HepG2 (cell line): ENCODE measurements around the gene ANKRD65. TPM values are rescaled to one million over a fixed set of nuclear protein-coding genes. Genes with fewer than 3 reads are reported as not detected.

Experiments used
- ASH2L ChIP-seq: fragments of 300-600, 200-600 bp; sonication (generic); IDR thresholded peaks from 2 replicates; pipeline ENCODE4 v1.7.0; 2017; ENCODE audit warnings: low read depth, mild to moderate bottlenecking, moderate library complexity, mixed read lengths, low read length; ENCODE audit not compliant: insufficient read length
- ATF7 ChIP-seq, 2 experiments: fragments of 450-650 bp in 1 of 2; sonication (generic) in 1 of 2; formaldehyde crosslinking in 1 of 2; IDR thresholded peaks; 2 replicates each; pipeline versions ENCODE4 v1.4.0 to v1.6.1; 2016 to 2020; ENCODE audit warnings: antibody characterized with exemption in 1 of 2, mild to moderate bottlenecking in 1 of 2, missing genetic modification reagents in 1 of 2
- DNMT3B ChIP-seq: conservative IDR thresholded peaks from 2 replicates; pipeline ENCODE4 v1.6.1; 2016; ENCODE audit warnings: missing biosample characterization, control low read depth
- ELF4 ChIP-seq: sonication (generic); formaldehyde crosslinking; IDR thresholded peaks from 2 replicates; pipeline ENCODE4 v1.5.0; 2020; ENCODE audit warnings: missing genetic modification reagents, mild to moderate bottlenecking, moderate library complexity, borderline replicate concordance
- GLI4 ChIP-seq: sonication (generic); formaldehyde crosslinking; IDR thresholded peaks from 2 replicates; pipeline ENCODE4 v1.5.1; 2020; ENCODE audit warnings: missing genetic modification reagents, mild to moderate bottlenecking, moderate library complexity, borderline replicate concordance
- JUNB ChIP-seq: sonication (generic); formaldehyde crosslinking; IDR thresholded peaks from 2 replicates; pipeline ENCODE4 v1.8.0; 2022; ENCODE audit warnings: missing genetic modification reagents, mild to moderate bottlenecking, borderline replicate concordance
- JUND ChIP-seq: sonication (generic); formaldehyde crosslinking; IDR thresholded peaks from 2 replicates; pipeline ENCODE4 v1.8.0; 2022; ENCODE audit warnings: mild to moderate bottlenecking, missing genetic modification reagents
- MYPOP ChIP-seq: sonication (generic); formaldehyde crosslinking; IDR thresholded peaks from 2 replicates; pipeline ENCODE4 v1.8.1; 2023; ENCODE audit warnings: mild to moderate bottlenecking, moderate library complexity, missing genetic modification reagents
- SKIL ChIP-seq: sonication (generic); formaldehyde crosslinking; IDR thresholded peaks from 2 replicates; pipeline ENCODE4 v1.8.0; 2022; ENCODE audit warnings: missing genetic modification reagents, mild to moderate bottlenecking, moderate library complexity, borderline replicate concordance
- SOX6 ChIP-seq, 2 experiments: fragments of 450-650 bp in 1 of 2; sonication (generic) in 1 of 2; formaldehyde crosslinking in 1 of 2; IDR thresholded peaks; 2 replicates each; pipeline versions ENCODE4 v1.4.0 to v1.6.1; 2017 to 2020; ENCODE audit warnings: antibody characterized with exemption in 1 of 2, mild to moderate bottlenecking in 1 of 2, missing genetic modification reagents in 1 of 2
- TFAP4 ChIP-seq: sonication (generic); IDR thresholded peaks from 2 replicates; pipeline ENCODE4 v1.6.1; 2016; ENCODE audit warnings: low read depth, borderline replicate concordance
- TOE1 ChIP-seq: sonication (generic); formaldehyde crosslinking; IDR thresholded peaks from 2 replicates; pipeline ENCODE4 v1.4.0; 2020; ENCODE audit warnings: mild to moderate bottlenecking, missing genetic modification reagents
- ZNF18 ChIP-seq: sonication (generic); formaldehyde crosslinking; IDR thresholded peaks from 2 replicates; pipeline ENCODE4 v1.8.0; 2022; ENCODE audit warnings: mild to moderate bottlenecking, missing genetic modification reagents; ENCODE audit not compliant: insufficient replicate concordance
- ZNF20 ChIP-seq: sonication (generic); formaldehyde crosslinking; IDR thresholded peaks from 2 replicates; pipeline ENCODE4 v1.4.0; 2020; ENCODE audit warnings: mild to moderate bottlenecking, moderate library complexity, missing genetic modification reagents
- ZNF878 ChIP-seq: sonication (generic); formaldehyde crosslinking; IDR thresholded peaks from 2 replicates; pipeline ENCODE4 v1.8.1; 2023; ENCODE audit warnings: mild to moderate bottlenecking, missing genetic modification reagents, moderate library complexity
- polyA plus RNA-seq, 8 experiments: library from polyadenylated mRNA; depleted of rRNA in 3 of 8; stranded (reverse) in 7 of 8; unstranded in 1 of 8; fragments of >200 nt; fragmentation: Illumina TruSeq in 4 of 8; extraction: Trizol in 4 of 8; gene quantifications; 2 replicates each; pipeline versions ENCODE4 v1.2.1 to v1.2.3, GENCODE V29; 2011 to 2016; ENCODE audit warnings: low read depth in 4 of 8, missing spikeins in 1 of 8, mixed read lengths in 1 of 8; ENCODE audit not compliant: insufficient read depth in 1 of 8
- total RNA-seq, 5 experiments: library from RNA; depleted of rRNA; stranded (reverse); fragments of >200 nt; fragmentation: Illumina TruSeq; extraction: Trizol; gene quantifications; 2 replicates each; pipeline ENCODE4 v1.2.3, GENCODE V29; 2016; ENCODE audit warnings: low read depth in 1 of 5
- TF ChIP-seq, protein P1 (sequence below): sonication (generic); formaldehyde crosslinking; IDR thresholded peaks from 2 replicates; pipeline ENCODE4 v1.4.0; 2020; ENCODE audit warnings: missing genetic modification reagents, borderline replicate concordance
- TF ChIP-seq, protein P2 (sequence below): sonication (generic); formaldehyde crosslinking; IDR thresholded peaks from 2 replicates; pipeline ENCODE4 v1.4.0; 2020; ENCODE audit warnings: missing genetic modification reagents, borderline replicate concordance

The ANKRD65 gene
- total and polyA plus RNA-seq, 2 of the 13 experiments (the other 11 are each of a cell fraction or from before 2014, with no cell fraction given) = 12.1 to 30.1 TPM

- TF ChIP-seq DNMT3B (CRISPR knock-in tag) (no peak), ZNF18 (CRISPR knock-in tag) (peak; percentile 61), ZNF20 (no peak), TOE1 (CRISPR knock-in tag) (peak; percentile 27; the same call in 1 of the 2 replicates), SKIL (CRISPR knock-in tag) (peak; percentile 86), ZNF878 (CRISPR knock-in tag) (peak; percentile 22; the same call in 1 of the 2 replicates), ATF7 (IDR thresholded peaks at IDR 0.05) (no peak), ATF7 (CRISPR knock-in tag; IDR thresholded peaks at IDR 0.05) (no peak), TFAP4 (peak; percentile 69; the same call in 1 of the 2 replicates), ASH2L (no peak), ELF4 (no peak), JUNB (CRISPR knock-in tag) (no peak), MYPOP (peak; percentile 55; the same call in 1 of the 2 replicates), GLI4 (CRISPR knock-in tag) (peak; percentile 75; the same call in 1 of the 2 replicates), JUND (CRISPR knock-in tag) (peak; percentile 54; the same call in 1 of the 2 replicates), SOX6 (IDR thresholded peaks at IDR 0.05) (no peak), SOX6 (CRISPR knock-in tag; IDR thresholded peaks at IDR 0.05) (peak; percentile 71)
- TF ChIP-seq, protein P1, sequence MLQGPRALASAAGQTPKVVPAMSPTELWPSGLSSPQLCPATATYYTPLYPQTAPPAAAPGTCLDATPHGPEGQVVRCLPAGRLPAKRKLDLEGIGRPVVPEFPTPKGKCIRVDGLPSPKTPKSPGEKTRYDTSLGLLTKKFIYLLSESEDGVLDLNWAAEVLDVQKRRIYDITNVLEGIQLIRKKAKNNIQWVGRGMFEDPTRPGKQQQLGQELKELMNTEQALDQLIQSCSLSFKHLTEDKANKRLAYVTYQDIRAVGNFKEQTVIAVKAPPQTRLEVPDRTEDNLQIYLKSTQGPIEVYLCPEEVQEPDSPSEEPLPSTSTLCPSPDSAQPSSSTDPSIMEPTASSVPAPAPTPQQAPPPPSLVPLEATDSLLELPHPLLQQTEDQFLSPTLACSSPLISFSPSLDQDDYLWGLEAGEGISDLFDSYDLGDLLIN (CRISPR knock-in tag) = no peak
- TF ChIP-seq, protein P2, sequence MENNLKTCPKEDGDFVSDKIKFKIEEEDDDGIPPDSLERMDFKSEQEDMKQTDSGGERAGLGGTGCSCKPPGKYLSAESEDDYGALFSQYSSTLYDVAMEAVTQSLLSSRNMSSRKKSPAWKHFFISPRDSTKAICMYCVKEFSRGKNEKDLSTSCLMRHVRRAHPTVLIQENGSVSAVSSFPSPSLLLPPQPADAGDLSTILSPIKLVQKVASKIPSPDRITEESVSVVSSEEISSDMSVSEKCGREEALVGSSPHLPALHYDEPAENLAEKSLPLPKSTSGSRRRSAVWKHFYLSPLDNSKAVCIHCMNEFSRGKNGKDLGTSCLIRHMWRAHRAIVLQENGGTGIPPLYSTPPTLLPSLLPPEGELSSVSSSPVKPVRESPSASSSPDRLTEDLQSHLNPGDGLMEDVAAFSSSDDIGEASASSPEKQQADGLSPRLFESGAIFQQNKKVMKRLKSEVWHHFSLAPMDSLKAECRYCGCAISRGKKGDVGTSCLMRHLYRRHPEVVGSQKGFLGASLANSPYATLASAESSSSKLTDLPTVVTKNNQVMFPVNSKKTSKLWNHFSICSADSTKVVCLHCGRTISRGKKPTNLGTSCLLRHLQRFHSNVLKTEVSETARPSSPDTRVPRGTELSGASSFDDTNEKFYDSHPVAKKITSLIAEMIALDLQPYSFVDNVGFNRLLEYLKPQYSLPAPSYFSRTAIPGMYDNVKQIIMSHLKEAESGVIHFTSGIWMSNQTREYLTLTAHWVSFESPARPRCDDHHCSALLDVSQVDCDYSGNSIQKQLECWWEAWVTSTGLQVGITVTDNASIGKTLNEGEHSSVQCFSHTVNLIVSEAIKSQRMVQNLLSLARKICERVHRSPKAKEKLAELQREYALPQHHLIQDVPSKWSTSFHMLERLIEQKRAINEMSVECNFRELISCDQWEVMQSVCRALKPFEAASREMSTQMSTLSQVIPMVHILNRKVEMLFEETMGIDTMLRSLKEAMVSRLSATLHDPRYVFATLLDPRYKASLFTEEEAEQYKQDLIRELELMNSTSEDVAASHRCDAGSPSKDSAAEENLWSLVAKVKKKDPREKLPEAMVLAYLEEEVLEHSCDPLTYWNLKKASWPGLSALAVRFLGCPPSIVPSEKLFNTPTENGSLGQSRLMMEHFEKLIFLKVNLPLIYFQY = peak; percentile 41; the same call in 1 of the 2 replicates
Observed at GRCh38 chr1:1431845-1432273, 10.8 kb upstream of the ANKRD65 start (continued).
